Ecto neural progenitor cell (in vitro differentiated cells): ENCODE measurements around the gene CCL23.

ENCODE experiments used
- DNase-seq: peaks from one replicate; pipeline ENCODE4 v3.0.0-alpha.2; 2018; ENCODE audit warnings: low spot score

CCL23 gene

GRCh38 chr17:35969558-35970380 lies 48.0 kb downstream of the CCL23 start:
- DNase-seq, result peak; percentile 90

GRCh38 chr17:35968520-35969054 lies 49.2 kb downstream of the CCL23 start:
- no peak for DNase-seq

- no peak for DNase-seq
Measured at GRCh38 chr17:35965272-35965671, 52.5 kb downstream of the CCL23 start.

DNA sequence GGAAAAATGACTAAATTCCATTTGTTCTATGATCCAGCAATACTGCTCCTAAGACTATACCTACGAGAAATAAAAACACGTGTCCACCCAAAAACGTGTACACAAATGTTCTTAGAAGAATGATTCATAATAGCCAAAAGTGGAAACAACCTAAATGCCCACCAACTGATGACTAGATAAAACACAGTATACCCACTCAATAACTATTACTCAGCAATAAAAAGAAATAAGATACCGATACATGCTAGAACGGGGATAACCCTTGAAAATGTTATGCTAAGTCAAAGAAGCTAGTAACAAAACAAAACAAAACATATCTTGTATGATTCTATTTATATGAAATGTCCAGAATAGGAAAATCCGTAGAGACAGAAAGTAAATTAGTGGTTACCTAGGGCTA lies 54.1 kb downstream of the CCL23 start:
- no peak for DNase-seq
